Chondrocyte (in vitro differentiated cells): ENCODE results near the gene NXPE3. TPM values are rescaled to one million over a fixed set of nuclear protein-coding genes. Genes with fewer than 3 reads are reported as not detected.
"Not testable (repeated sequence)": the region's sequence is repeated elsewhere in the genome, so short reads cannot be mapped to it uniquely, and the experiment has no call there.

ENCODE experiments used
- DNase-seq: peaks from one replicate; pipeline ENCODE4 v3.0.0; 2021; ENCODE audit warnings: mixed read lengths, low spot score
- H3K27ac Mint-ChIP-seq: one replicate; pipeline ENCODE4 v1.8.0; 2021; ENCODE audit warnings: mild to moderate bottlenecking, moderate library complexity, mixed read lengths; ENCODE audit not compliant: unreplicated experiment
- H3K27me3 Mint-ChIP-seq: 2 replicates; pipeline ENCODE4 v1.8.0; 2021; ENCODE audit warnings: low read depth, mixed read lengths
- H3K36me3 Mint-ChIP-seq: 2 replicates; pipeline ENCODE4 v1.8.0; 2021; ENCODE audit warnings: low read depth, mixed read lengths
- H3K4me1 Mint-ChIP-seq: 2 replicates; pipeline ENCODE4 v1.8.0; 2021; ENCODE audit warnings: low read depth, mild to moderate bottlenecking, mixed read lengths
- H3K4me3 Mint-ChIP-seq: one replicate; pipeline ENCODE4 v1.8.0; 2021; ENCODE audit warnings: mild to moderate bottlenecking, moderate library complexity, mixed read lengths; ENCODE audit not compliant: unreplicated experiment
- H3K9me3 Mint-ChIP-seq: 2 replicates; pipeline ENCODE4 v1.8.0; 2021; ENCODE audit warnings: low read depth, mixed read lengths
- total RNA-seq: library from RNA; stranded (reverse); gene quantifications from 3 replicates; pipeline ENCODE4 v1.2.1, GENCODE V29; 2021
- TF ChIP-seq, protein P1 (sequence below): fragments of 200-600 bp; sonication (generic); IDR thresholded peaks from 2 replicates; pipeline ENCODE4 v1.5.0; 2021; ENCODE audit warnings: antibody characterized with exemption, mild to moderate bottlenecking, moderate library complexity

NXPE3 gene
- total RNA-seq, 1 donor from 2014 or later, result 20.3 TPM

DNA sequence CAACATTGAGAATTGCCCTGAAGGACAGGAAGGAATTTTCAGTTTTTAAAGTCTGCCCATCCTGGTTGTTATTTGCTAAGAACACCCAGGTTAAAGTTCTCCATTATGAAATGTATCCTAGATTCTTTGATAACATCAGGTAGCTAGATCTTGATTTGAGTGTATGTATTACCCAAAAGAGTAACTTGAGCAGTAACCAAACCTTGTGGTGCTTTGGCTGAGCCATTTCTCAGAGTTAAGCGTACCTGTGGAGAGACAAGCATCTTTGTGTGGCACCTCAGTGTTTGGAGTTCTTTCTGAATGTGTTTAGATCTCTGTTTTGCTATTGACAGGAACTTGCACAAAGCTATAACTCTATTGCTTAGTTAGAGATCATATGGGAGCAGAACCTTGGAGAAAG, 34.2 kb upstream of the NXPE3 start:
- H3K9me3 Mint-ChIP-seq, result no peaks in the 10 kb centered on the region
- no peaks in the 10 kb centered on the region for H3K27me3 Mint-ChIP-seq
- H3K4me1 Mint-ChIP-seq, result no peaks in the 10 kb centered on the region
- no peak overlapping the region for H3K4me3 Mint-ChIP-seq
- TF ChIP-seq, protein P1, sequence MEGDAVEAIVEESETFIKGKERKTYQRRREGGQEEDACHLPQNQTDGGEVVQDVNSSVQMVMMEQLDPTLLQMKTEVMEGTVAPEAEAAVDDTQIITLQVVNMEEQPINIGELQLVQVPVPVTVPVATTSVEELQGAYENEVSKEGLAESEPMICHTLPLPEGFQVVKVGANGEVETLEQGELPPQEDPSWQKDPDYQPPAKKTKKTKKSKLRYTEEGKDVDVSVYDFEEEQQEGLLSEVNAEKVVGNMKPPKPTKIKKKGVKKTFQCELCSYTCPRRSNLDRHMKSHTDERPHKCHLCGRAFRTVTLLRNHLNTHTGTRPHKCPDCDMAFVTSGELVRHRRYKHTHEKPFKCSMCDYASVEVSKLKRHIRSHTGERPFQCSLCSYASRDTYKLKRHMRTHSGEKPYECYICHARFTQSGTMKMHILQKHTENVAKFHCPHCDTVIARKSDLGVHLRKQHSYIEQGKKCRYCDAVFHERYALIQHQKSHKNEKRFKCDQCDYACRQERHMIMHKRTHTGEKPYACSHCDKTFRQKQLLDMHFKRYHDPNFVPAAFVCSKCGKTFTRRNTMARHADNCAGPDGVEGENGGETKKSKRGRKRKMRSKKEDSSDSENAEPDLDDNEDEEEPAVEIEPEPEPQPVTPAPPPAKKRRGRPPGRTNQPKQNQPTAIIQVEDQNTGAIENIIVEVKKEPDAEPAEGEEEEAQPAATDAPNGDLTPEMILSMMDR, result no peak
- peaks cover 9% of the 10 kb centered on the region for H3K36me3 Mint-ChIP-seq
- H3K27ac Mint-ChIP-seq, result no peak overlapping the region
- no peak for DNase-seq

DNA sequence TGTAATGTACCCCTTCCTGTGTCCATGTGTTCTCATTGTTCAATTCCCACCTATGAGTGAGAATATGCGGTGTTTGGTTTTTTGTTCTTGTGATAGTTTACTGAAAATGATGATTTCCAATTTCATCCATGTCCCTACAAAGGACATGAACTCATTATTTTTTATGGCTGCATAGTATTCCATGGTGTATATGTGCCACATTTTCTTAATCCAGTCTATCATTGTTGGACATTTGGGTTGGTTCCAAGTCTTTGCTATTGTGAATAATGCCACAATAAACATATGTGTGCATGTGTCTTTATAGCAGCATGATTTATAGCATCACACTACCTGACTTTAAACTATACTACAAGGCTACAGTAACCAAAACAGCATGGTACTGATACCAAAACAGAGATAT, 33.1 kb upstream of the NXPE3 start:
- not testable (repeated sequence) for H3K27ac Mint-ChIP-seq, H3K4me3 Mint-ChIP-seq, H3K9me3 Mint-ChIP-seq, DNase-seq, H3K27me3 Mint-ChIP-seq, H3K4me1 Mint-ChIP-seq
- peaks cover 12% of the 10 kb centered on the region for H3K36me3 Mint-ChIP-seq

DNA sequence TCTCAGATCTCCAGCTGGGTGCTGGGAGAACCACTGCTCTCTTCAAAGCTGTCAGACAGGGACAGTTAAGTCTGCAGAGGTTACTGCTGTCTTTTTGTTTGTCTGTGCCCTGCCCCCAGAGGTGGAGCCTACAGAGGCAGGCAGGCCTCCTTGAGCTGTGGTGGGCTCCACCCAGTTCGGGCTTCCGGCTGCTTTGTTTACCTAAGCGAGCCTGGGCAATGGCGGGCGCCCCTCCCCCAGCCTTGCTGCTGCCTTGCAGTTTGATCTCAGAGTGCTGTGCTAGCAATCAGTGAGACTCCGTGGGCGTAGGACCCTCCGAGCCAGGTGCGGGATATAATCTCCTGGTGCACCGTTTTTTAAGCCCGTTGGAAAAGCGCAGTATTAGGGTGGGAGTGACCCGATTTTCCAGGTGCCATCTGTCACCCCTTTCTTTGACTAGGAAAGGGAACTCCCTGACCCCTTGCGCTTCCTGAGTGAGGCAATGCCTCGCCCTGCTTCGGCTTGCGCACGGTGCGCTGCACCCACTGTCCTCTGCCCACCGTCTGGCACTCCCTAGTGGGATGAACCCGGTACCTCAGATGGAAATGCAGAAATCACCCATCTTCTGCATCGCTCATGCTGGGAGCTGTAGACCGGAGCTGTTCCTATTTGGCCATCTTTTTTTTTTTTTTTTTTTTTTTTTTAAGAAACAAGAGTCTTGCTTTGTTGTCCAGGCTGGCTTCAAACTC, 25.5 kb upstream of the NXPE3 start:
- H3K4me1 Mint-ChIP-seq, result not testable (repeated sequence)

DNA sequence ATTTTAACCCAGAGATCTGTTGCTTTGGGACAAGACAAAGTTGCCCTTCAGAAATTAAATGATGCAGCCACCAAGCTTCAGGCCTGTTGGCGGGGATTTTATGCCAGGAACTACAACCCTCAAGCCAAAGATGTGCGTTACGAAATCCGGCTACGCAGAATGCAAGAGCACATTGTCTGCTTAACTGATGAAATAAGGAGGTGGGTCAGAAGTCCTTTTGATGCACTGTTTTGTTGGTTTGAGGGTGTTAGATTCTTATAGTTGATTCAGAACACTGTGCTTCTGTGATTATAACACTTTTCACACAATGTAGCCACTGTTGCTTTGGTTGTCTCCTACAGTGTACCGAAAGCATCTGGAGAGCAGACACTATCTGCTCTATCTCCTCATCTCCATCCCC, 20.8 kb upstream of the NXPE3 start:
- TF ChIP-seq, protein P1, result no peak
- Mint-ChIP-seq H3K27me3 (no peaks in the 10 kb centered on the region), H3K4me1 (no peaks in the 10 kb centered on the region), H3K9me3 (no peaks in the 10 kb centered on the region), H3K27ac (no peak overlapping the region), H3K36me3 (peaks cover 37% of the 10 kb centered on the region), H3K4me3 (no peak overlapping the region)
- no peak for DNase-seq

More for the DNA sequence above, 25.5 kb upstream of the NXPE3 start:
- Mint-ChIP-seq H3K36me3 (peaks cover 33% of the 10 kb centered on the region), H3K9me3 (peaks cover 14% of the 10 kb centered on the region)
- not testable (repeated sequence) for H3K27ac Mint-ChIP-seq, H3K27me3 Mint-ChIP-seq, H3K4me3 Mint-ChIP-seq, DNase-seq

DNA sequence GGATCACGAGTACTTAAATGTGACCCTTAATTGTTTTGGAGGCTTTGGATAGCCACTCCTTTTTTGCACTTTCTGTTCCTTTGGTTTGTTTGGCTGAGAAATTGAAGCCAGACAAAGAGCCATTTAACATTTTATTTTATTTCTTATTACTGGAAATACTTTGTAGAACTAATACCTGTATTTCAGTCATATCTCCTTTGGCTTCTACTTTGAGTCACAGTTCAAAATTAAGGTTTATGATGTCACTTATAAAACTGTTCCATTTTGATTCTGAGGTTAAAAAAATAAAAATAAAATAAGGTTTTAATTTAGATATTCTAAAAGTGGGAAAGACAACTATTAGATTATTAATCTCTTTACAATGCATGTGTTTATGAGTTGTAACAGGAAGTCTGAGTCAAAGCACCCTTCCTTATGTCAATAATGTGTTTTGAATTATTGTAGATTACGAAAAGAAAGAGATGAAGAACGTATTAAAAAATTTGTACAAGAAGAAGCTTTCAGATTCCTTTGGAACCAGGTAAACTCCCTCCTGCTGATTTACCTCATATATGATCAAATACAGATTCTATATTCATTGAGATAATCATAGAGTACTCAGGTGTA, 16.9 kb upstream of the NXPE3 start:
- H3K27me3 Mint-ChIP-seq, result no peaks in the 10 kb centered on the region
- H3K36me3 Mint-ChIP-seq, result peaks cover 31% of the 10 kb centered on the region
- H3K4me1 Mint-ChIP-seq, result no peaks in the 10 kb centered on the region
- no peak for DNase-seq
- no peak overlapping the region for H3K27ac Mint-ChIP-seq
- H3K4me3 Mint-ChIP-seq, result no peak overlapping the region
- H3K9me3 Mint-ChIP-seq, result no peaks in the 10 kb centered on the region
- TF ChIP-seq, protein P1, result no peak

DNA sequence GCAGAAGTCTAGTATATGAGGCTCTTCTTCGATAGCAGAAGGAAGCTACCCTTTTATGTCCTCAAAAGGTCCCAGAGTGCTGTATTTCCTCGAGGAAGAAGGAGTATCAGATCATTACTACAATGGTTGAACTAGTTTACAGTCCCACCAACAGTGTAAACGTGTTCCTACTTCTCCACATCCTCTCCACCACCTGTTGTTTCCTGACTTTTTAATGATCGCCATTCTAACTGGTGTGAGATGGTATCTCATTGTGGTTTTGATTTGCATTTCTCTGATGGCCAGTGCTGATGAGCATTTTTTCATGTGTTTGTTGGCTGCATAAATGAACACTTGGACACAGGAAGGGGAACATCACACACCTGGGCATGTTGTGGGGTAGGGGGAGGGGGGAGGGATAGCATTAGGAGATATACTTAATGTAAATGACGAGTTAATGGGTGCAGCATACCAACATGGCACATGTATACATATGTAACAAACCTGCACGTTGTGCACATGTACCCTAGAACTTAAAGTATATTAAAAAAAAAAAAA, 1.2 kb upstream of the NXPE3 start:
- DNase-seq, H3K36me3 Mint-ChIP-seq, H3K27me3 Mint-ChIP-seq, H3K27ac Mint-ChIP-seq, H3K4me3 Mint-ChIP-seq, H3K9me3 Mint-ChIP-seq: not testable (repeated sequence)
- peaks cover 30% of the 10 kb centered on the region for H3K4me1 Mint-ChIP-seq
